Nephron (organoid): Measurements from ENCODE around the gene ZMIZ1.

ENCODE experiments used
- H3K27ac Mint-ChIP-seq, 3 experiments: 2 replicates each; pipeline ENCODE4 v1.8.0; 2020; ENCODE audit warnings: mixed read lengths in 3 of 3, mild to moderate bottlenecking in 2 of 3, moderate library complexity in 1 of 3
- H3K27me3 Mint-ChIP-seq: 2 replicates; pipeline ENCODE4 v1.8.0; 2021; ENCODE audit warnings: low read depth, mild to moderate bottlenecking, moderate library complexity, mixed read lengths
- H3K36me3 Mint-ChIP-seq: 2 replicates; pipeline ENCODE4 v1.8.0; 2020; ENCODE audit warnings: low read depth, mixed read lengths
- H3K4me1 Mint-ChIP-seq: 2 replicates; pipeline ENCODE4 v1.8.0; 2020; ENCODE audit warnings: mixed read lengths
- H3K4me3 Mint-ChIP-seq, 3 experiments: 2 replicates each; pipeline ENCODE4 v1.8.0; 2020; ENCODE audit warnings: mild to moderate bottlenecking in 3 of 3, mixed read lengths in 3 of 3, moderate library complexity in 2 of 3
- H3K9me3 Mint-ChIP-seq: 2 replicates; pipeline ENCODE4 v1.8.0; 2020; ENCODE audit warnings: mixed read lengths
- CTCF ChIP-seq, 3 experiments: fragments of 200-600 bp; sonication (generic); IDR thresholded peaks; one replicate each; pipeline ENCODE4 v1.5.0; 2021; ENCODE audit warnings: antibody characterized with exemption in 3 of 3; ENCODE audit not compliant: unreplicated experiment in 3 of 3

Gene ZMIZ1

GRCh38 chr10:79056361-79056735 is 12.4 kb upstream of the ZMIZ1 start:
- H3K36me3 Mint-ChIP-seq: no peaks in the 10 kb centered on the region
- H3K27ac Mint-ChIP-seq: no peak overlapping the region
- TF ChIP-seq CTCF (IDR thresholded peaks at IDR 0.05; ENCODE audit: unreplicated experiment in 3 of 3): no peak
- H3K4me1 Mint-ChIP-seq: peaks cover 24% of the 10 kb centered on the region
- H3K4me3 Mint-ChIP-seq: no peak overlapping the region
- H3K9me3 Mint-ChIP-seq: no peaks in the 10 kb centered on the region
- peaks cover 32% of the 10 kb centered on the region for H3K27me3 Mint-ChIP-seq

GRCh38 chr10:79056736-79057391 is 11.9 kb upstream of the ZMIZ1 start:
- TF ChIP-seq CTCF (IDR thresholded peaks at IDR 0.05; ENCODE audit: unreplicated experiment in 3 of 3): no peak
- no peaks in the 10 kb centered on the region for H3K9me3 Mint-ChIP-seq
- peaks cover 20% of the 10 kb centered on the region for H3K4me1 Mint-ChIP-seq
- H3K4me3 Mint-ChIP-seq: no peak overlapping the region
- H3K27ac Mint-ChIP-seq: peak overlapping the region in 1 of 3 experiments; percentile 11
- H3K36me3 Mint-ChIP-seq: no peaks in the 10 kb centered on the region
- peaks cover 32% of the 10 kb centered on the region for H3K27me3 Mint-ChIP-seq

GRCh38 chr10:79057481-79058275 is 11.1 kb upstream of the ZMIZ1 start:
- H3K27me3 Mint-ChIP-seq: peaks cover 27% of the 10 kb centered on the region
- H3K4me1 Mint-ChIP-seq: peaks cover 15% of the 10 kb centered on the region
- no peak overlapping the region for H3K4me3 Mint-ChIP-seq
- no peaks in the 10 kb centered on the region for H3K36me3 Mint-ChIP-seq
- no peak for TF ChIP-seq CTCF (IDR thresholded peaks at IDR 0.05; ENCODE audit: unreplicated experiment in 3 of 3)
- H3K27ac Mint-ChIP-seq: peak overlapping the region in 1 of 3 experiments; percentile 11
- H3K9me3 Mint-ChIP-seq: no peaks in the 10 kb centered on the region

- H3K4me1 Mint-ChIP-seq: peaks cover 15% of the 10 kb centered on the region
- no peaks in the 10 kb centered on the region for H3K9me3 Mint-ChIP-seq
- no peak overlapping the region for H3K4me3 Mint-ChIP-seq
- peaks cover 31% of the 10 kb centered on the region for H3K27me3 Mint-ChIP-seq
- H3K27ac Mint-ChIP-seq: peak overlapping the region in 1 of 3 experiments; percentile 25
- no peaks in the 10 kb centered on the region for H3K36me3 Mint-ChIP-seq
- TF ChIP-seq CTCF (IDR thresholded peaks at IDR 0.05; ENCODE audit: unreplicated experiment in 3 of 3): no peak
Measured at GRCh38 chr10:79058899-79059841, 9.6 kb upstream of the ZMIZ1 start.

- Mint-ChIP-seq H3K9me3 (no peaks in the 10 kb centered on the region), H3K27me3 (peaks cover 35% of the 10 kb centered on the region), H3K4me3 (no peak overlapping the region), H3K4me1 (peaks cover 15% of the 10 kb centered on the region), H3K27ac (peak overlapping the region in 2 of 3 experiments; percentile 35 to 63), H3K36me3 (no peaks in the 10 kb centered on the region)
- TF ChIP-seq CTCF (IDR thresholded peaks at IDR 0.05; ENCODE audit: unreplicated experiment in 3 of 3): no peak
Measured at GRCh38 chr10:79059859-79060379, 8.8 kb upstream of the ZMIZ1 start.
